ENCODE results near the gene RPS6KA3.
A peak's percentile ranks its signal among the peaks of the same experiment; 100 is the strongest.
"Not testable (repeated sequence)": the region's sequence is repeated elsewhere in the genome, so short reads cannot be mapped to it uniquely, and the experiment has no call there.

RPS6KA3 gene

GRCh38 chrX:20265221-20265725 lies 1.4 kb downstream of the RPS6KA3 start:
- peak; percentile 9 for DNase-seq (ENCODE audit: low spot score)

- DNase-seq (ENCODE audit: low spot score): no peak
These were observed 3.2 kb downstream of the RPS6KA3 start for GRCh38 chrX:20263474-20263873.

- DNase-seq (ENCODE audit: low spot score): no peak
These were observed 5.8 kb downstream of the RPS6KA3 start for GRCh38 chrX:20260885-20261284.

GRCh38 chrX:20254712-20255299 lies 11.9 kb downstream of the RPS6KA3 start:
- no peak for DNase-seq (ENCODE audit: low spot score)

GRCh38 chrX:20253232-20253543 lies 13.5 kb downstream of the RPS6KA3 start:
- no peak for DNase-seq (ENCODE audit: low spot score)

- peak; percentile 21 for DNase-seq (ENCODE audit: low spot score)
These were observed 14.1 kb downstream of the RPS6KA3 start for GRCh38 chrX:20252381-20253231.

GRCh38 chrX:20251691-20252090 lies 15.0 kb downstream of the RPS6KA3 start:
- DNase-seq (ENCODE audit: low spot score): no peak

- not testable (repeated sequence) for DNase-seq (ENCODE audit: low spot score)
These were observed 16.6 kb downstream of the RPS6KA3 start for GRCh38 chrX:20250146-20250545.

GRCh38 chrX:20248592-20249192 lies 18.0 kb downstream of the RPS6KA3 start:
- no peak for DNase-seq (ENCODE audit: low spot score)

- no peak for DNase-seq (ENCODE audit: low spot score)
These were observed 21.8 kb downstream of the RPS6KA3 start for GRCh38 chrX:20244931-20245330.

- no peak for DNase-seq (ENCODE audit: low spot score)
These were observed 26.5 kb downstream of the RPS6KA3 start for GRCh38 chrX:20240201-20240600.

- DNase-seq (ENCODE audit: low spot score): no peak
These were observed 28.8 kb downstream of the RPS6KA3 start for GRCh38 chrX:20237864-20238263.

GRCh38 chrX:20235755-20236154 lies 31.0 kb downstream of the RPS6KA3 start:
- no peak for DNase-seq (ENCODE audit: low spot score)

- DNase-seq (ENCODE audit: low spot score): no peak
These were observed 33.4 kb downstream of the RPS6KA3 start for GRCh38 chrX:20233336-20233735.

- no peak for DNase-seq (ENCODE audit: low spot score)
These were observed 35.1 kb downstream of the RPS6KA3 start for GRCh38 chrX:20231598-20231997.

GRCh38 chrX:20230406-20230805 lies 36.3 kb downstream of the RPS6KA3 start:
- no peak for DNase-seq (ENCODE audit: low spot score)

- no peak for DNase-seq (ENCODE audit: low spot score)
These were observed 37.6 kb downstream of the RPS6KA3 start for GRCh38 chrX:20229155-20229554.

GRCh38 chrX:20228245-20228644 lies 38.5 kb downstream of the RPS6KA3 start:
- DNase-seq (ENCODE audit: low spot score): no peak

- no peak for DNase-seq (ENCODE audit: low spot score)
These were observed 39.6 kb downstream of the RPS6KA3 start for GRCh38 chrX:20227116-20227515.

- DNase-seq (ENCODE audit: low spot score): no peak
These were observed 41.2 kb downstream of the RPS6KA3 start for GRCh38 chrX:20225488-20225833.

- DNase-seq (ENCODE audit: low spot score): no peak
These were observed 41.8 kb downstream of the RPS6KA3 start for GRCh38 chrX:20224814-20225487.

- DNase-seq (ENCODE audit: low spot score): no peak
These were observed 44.8 kb downstream of the RPS6KA3 start for GRCh38 chrX:20221902-20222301.
